Measurements from ENCODE around the gene IFNA5.

DNA sequence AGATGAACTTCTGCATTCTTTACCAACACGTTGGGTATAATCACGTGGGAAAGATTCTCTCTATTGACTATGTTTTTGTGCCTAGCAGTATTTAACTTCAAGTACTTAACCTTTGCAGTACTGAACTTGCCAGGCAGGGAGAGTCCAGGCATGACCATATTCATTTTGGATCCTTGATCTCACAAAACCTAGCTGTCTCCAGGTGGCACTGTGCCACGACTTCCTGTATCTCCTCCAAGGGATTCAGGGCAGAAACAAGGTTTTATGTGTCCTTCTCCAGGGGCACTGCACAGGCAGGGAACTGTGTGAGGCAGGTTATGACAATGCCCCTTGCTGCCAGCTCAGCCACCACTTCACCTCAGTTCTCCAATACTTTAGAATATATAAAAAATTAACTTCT is 11.7 kb upstream of the IFNA5 start:
- TF ChIP-seq, protein P1, sequence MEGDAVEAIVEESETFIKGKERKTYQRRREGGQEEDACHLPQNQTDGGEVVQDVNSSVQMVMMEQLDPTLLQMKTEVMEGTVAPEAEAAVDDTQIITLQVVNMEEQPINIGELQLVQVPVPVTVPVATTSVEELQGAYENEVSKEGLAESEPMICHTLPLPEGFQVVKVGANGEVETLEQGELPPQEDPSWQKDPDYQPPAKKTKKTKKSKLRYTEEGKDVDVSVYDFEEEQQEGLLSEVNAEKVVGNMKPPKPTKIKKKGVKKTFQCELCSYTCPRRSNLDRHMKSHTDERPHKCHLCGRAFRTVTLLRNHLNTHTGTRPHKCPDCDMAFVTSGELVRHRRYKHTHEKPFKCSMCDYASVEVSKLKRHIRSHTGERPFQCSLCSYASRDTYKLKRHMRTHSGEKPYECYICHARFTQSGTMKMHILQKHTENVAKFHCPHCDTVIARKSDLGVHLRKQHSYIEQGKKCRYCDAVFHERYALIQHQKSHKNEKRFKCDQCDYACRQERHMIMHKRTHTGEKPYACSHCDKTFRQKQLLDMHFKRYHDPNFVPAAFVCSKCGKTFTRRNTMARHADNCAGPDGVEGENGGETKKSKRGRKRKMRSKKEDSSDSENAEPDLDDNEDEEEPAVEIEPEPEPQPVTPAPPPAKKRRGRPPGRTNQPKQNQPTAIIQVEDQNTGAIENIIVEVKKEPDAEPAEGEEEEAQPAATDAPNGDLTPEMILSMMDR (IDR thresholded peaks at IDR 0.05), result no peak
- TF ChIP-seq POLR2A (IDR thresholded peaks at IDR 0.05), result no peak
- no peak for TF ChIP-seq EP300 (IDR thresholded peaks at IDR 0.05)
- TF ChIP-seq POLR2AphosphoS5 (IDR thresholded peaks at IDR 0.05), result no peak
